HEK293T (cell line): ENCODE results near the gene RABGAP1L.

Source experiments
- CTCF ChIA-PET: fragments of 350-600 bp; formaldehyde crosslinking; extraction: SDS; loops from one replicate; lab custom pipeline; 2021; ENCODE audit warnings: antibody characterized with exemption, inconsistent platforms; lab: Yijun Ruan, JAX
- POLR2A ChIA-PET: fragments of 350-600 bp; formaldehyde crosslinking; extraction: SDS; loops from one replicate; lab custom pipeline; 2020; ENCODE audit warnings: antibody characterized with exemption, inconsistent platforms; lab: Yijun Ruan, JAX
- DNase-seq: peaks from one replicate; pipeline ENCODE4 v3.0.0; 2012; ENCODE audit warnings: mixed read lengths; ENCODE audit errors: extremely low spot score
- ARNT ChIP-seq: fragments of 450-650 bp; IDR thresholded peaks from 2 replicates; pipeline ENCODE4 v1.6.1; 2017; ENCODE audit warnings: mild to moderate bottlenecking
- BHLHE40 ChIP-seq: fragments of 450-650 bp; IDR thresholded peaks from 2 replicates; pipeline ENCODE4 v1.6.1; 2016; ENCODE audit warnings: mild to moderate bottlenecking, moderate library complexity, borderline replicate concordance
- CTBP1 ChIP-seq: fragments of 450-650 bp; IDR thresholded peaks from 2 replicates; pipeline ENCODE4 v1.6.1; 2016; ENCODE audit warnings: borderline replicate concordance
- ELF4 ChIP-seq: fragments of 450-650 bp; IDR thresholded peaks from 2 replicates; pipeline ENCODE4 v1.6.1; 2017; ENCODE audit warnings: antibody characterized with exemption
- FOXA1 ChIP-seq: fragments of 450-650 bp; IDR thresholded peaks from 2 replicates; pipeline ENCODE4 v1.6.1; 2016; ENCODE audit warnings: mild to moderate bottlenecking
- FOXK2 ChIP-seq: fragments of 450-650 bp; IDR thresholded peaks from 2 replicates; pipeline ENCODE4 v1.6.1; 2016; ENCODE audit warnings: mild to moderate bottlenecking
- FOXM1 ChIP-seq: fragments of 450-650 bp; IDR thresholded peaks from 2 replicates; pipeline ENCODE4 v1.6.1; 2017; ENCODE audit warnings: mild to moderate bottlenecking, borderline replicate concordance
- HDGF ChIP-seq: fragments of 450-650 bp; IDR thresholded peaks from 2 replicates; pipeline ENCODE4 v1.6.1; 2017; ENCODE audit warnings: antibody characterized with exemption, borderline replicate concordance
- L3MBTL2 ChIP-seq: fragments of 450-650 bp; conservative IDR thresholded peaks from 2 replicates; pipeline ENCODE4 v1.6.1; 2016; ENCODE audit warnings: mild to moderate bottlenecking
- LEF1 ChIP-seq: fragments of 450-650 bp; IDR thresholded peaks from 2 replicates; pipeline ENCODE4 v1.6.1; 2017; ENCODE audit warnings: mild to moderate bottlenecking, borderline replicate concordance
- NFRKB ChIP-seq: fragments of 450-650 bp; IDR thresholded peaks from 2 replicates; pipeline ENCODE4 v1.6.1; 2016; ENCODE audit warnings: mild to moderate bottlenecking, moderate library complexity
- SP1 ChIP-seq: fragments of 450-650 bp; IDR thresholded peaks from 2 replicates; pipeline ENCODE4 v1.6.1; 2017
- SUZ12 ChIP-seq: fragments of 450-650 bp; IDR thresholded peaks from 2 replicates; pipeline ENCODE4 v1.6.1; 2016; ENCODE audit warnings: mild to moderate bottlenecking
- TARDBP ChIP-seq: fragments of 450-650 bp; IDR thresholded peaks from 2 replicates; pipeline ENCODE4 v1.6.1; 2016
- ZNF384 ChIP-seq: fragments of 450-650 bp; IDR thresholded peaks from 2 replicates; pipeline ENCODE4 v1.6.1; 2016
- TF ChIP-seq, protein P1 (sequence below): fragments of 450-650 bp; IDR thresholded peaks from 2 replicates; pipeline ENCODE4 v1.6.1; 2016

RABGAP1L gene

DNA sequence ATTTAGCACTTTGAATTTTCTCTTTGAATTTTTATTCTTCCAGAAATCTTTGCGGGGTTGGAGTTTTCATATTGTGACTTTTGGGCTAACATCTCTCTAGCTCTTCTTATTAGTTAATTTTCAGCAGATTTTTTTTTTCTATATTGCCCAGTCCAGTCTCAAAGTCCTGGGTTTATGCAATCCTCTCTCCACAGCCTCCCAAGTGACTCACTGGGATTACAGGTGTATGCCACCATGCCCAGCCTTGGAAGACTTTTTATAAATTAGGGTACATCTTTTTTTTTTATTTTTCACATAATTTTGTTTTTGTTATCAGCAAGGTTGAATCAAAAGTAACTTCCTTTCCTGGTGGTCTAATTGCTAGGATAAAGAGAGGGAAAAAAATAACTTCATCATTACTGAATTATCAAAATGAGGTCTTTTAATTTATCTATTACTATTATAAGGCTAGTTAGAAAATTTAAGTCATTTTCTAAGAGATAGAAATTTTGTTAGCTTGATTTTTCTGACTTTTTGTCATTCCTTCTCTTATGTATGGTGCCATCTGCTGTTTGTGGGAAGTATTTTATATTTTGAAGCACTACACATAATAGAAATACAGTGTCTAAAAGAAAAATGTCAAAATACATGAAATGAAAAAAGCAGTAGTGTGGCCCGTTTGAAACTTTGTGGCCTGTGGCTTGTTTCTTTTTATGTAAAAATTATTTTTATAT lies 567.0 kb downstream of the RABGAP1L start:
- ChIA-PET POLR2A (no interaction called here), CTCF (interaction anchor here (0.6 to 1.0 kb wide), 5 partner anchors 28 to 464 kb away, joined by 3 to 8 read pairs (median 4); no protein-coding TSS in a partner anchor)
- no peak for TF ChIP-seq HDGF
- TF ChIP-seq FOXM1: no peak
- TF ChIP-seq SP1: no peak
- no peak for TF ChIP-seq NFRKB
- TF ChIP-seq SUZ12: no peak
- no peak for TF ChIP-seq ARNT
- no peak for TF ChIP-seq CTBP1
- TF ChIP-seq FOXA1: no peak
- no peak for TF ChIP-seq ELF4
- TF ChIP-seq TARDBP: no peak
- no peak for TF ChIP-seq ZNF384
- no peak for TF ChIP-seq BHLHE40
- no peak for TF ChIP-seq LEF1
- TF ChIP-seq L3MBTL2: no peak
- TF ChIP-seq, protein P1, sequence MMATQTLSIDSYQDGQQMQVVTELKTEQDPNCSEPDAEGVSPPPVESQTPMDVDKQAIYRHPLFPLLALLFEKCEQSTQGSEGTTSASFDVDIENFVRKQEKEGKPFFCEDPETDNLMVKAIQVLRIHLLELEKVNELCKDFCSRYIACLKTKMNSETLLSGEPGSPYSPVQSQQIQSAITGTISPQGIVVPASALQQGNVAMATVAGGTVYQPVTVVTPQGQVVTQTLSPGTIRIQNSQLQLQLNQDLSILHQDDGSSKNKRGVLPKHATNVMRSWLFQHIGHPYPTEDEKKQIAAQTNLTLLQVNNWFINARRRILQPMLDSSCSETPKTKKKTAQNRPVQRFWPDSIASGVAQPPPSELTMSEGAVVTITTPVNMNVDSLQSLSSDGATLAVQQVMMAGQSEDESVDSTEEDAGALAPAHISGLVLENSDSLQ: no peak
- no peak for TF ChIP-seq FOXK2
- DNase-seq: peak; percentile 10

DNA sequence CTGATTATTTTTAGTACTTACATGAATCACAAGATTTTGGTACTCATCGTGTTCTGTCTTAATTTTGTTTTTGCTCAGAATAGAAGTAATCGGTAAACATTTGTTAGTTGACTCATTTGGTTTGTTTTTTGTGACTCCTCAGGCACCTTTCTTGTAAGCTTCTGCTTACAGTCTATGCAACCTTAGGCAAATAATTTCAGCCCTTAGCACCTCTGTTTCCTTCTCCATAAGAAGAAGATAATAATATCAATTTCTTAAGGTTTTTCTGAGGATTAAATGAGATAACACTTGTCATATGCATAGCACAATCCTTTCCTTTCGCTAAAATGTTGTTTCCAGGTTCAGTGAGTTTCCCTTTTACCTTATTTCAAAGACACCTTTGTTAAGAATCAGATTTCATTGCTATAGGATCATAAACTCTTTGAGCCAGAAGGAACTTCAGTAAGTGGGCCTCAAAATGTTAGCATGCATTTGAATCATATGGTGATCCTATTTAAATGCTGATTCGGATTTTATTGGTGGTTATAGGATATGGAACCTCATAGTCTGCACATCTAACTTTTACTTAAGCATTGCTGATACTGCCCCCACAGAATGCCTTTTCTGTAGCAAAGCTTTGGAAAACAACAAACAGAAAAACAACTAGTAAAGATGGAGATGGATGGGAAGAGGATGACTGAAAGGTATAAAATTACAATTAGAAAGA lies 567.7 kb downstream of the RABGAP1L start:
- CTCF ChIA-PET: no interaction called here
- no peak for DNase-seq
- POLR2A ChIA-PET: no interaction called here
- no peak for TF ChIP-seq ARNT
- TF ChIP-seq FOXK2: no peak
- no peak for TF ChIP-seq ZNF384
- no peak for TF ChIP-seq TARDBP

DNA sequence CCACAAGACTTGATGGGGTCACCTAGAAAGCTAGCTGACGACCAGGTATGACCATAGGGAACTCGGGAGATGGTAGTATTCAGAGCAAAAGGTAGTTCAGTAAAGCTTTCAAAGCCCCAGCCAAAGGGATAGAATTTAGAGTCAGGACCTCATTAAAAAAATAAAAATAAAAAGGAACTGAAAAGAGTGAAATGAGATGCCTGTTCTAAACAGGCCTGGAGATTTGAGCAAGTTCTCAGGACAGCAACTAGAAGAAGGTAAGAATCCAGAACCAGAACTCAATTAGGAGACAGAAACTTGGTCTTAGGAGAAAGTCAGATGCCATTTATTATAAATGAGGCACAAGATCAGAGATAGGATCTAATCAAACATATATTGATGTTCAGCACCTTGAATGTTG lies 575.0 kb downstream of the RABGAP1L start:
- ChIA-PET POLR2A (no interaction called here), CTCF (no interaction called here)
- no peak for DNase-seq
- TF ChIP-seq ELF4 (no peak), ZNF384 (no peak), BHLHE40 (no peak), NFRKB (no peak), FOXK2 (no peak), TARDBP (no peak)

DNA sequence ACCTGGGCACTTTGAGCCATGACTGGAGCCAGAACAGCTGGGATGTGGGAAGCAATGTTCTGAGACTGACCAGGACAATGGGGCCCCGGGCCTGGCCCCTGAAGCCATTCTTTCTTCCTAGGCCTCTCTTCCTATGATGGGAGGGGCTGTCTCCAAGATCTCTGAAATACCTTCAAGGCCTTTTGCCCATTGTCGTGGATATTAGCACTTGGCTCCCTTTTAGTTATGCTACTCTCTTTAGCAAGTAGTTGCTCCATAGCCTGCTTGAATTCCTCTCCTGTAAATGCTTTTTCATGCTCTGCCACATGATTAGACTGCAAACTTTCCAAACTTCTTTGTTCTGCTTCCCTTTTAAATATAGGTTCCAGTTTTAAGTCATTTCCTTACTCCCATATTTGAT lies 577.5 kb downstream of the RABGAP1L start:
- no peak for DNase-seq
- ChIA-PET CTCF (no interaction called here), POLR2A (no interaction called here)
- TF ChIP-seq L3MBTL2: no peak
- no peak for TF ChIP-seq TARDBP
- TF ChIP-seq SP1: no peak
- no peak for TF ChIP-seq FOXA1
- TF ChIP-seq CTBP1: no peak
- TF ChIP-seq BHLHE40: no peak
- no peak for TF ChIP-seq ZNF384
- no peak for TF ChIP-seq ARNT
- no peak for TF ChIP-seq FOXK2
- TF ChIP-seq LEF1: no peak
- TF ChIP-seq, protein P1: no peak
- no peak for TF ChIP-seq HDGF

DNA sequence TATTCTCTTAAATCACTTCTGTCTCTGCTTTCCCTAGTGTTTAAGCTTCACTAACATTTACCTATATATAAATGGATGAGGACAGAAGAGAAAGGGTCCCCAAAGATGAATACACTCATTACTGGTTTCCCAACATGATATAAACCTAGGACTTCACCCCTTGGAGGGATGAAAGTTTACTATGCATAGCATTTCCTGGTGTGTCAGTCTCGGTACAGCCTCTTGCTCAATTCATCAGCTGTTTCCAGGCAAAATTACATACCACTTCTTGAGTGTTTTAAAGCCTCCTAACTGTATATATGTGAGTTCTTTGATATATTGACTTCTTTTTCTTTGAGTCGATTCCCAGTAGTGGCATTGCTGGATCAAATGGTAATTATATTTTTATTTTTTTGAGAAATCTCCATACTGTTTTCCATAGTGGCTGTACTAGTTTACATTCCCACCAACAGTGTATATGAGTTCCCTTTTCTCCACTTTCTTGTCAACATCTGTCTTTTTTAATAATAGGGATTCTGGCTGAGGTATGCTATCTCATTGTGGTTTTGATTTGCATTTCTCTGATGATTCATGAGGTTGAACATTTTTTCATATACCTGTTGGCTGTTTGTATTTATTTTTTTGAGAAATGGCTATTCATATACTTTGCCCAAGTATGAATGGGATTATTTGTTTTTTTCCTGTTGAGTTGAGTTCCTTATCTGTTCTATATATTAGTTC lies 581.1 kb downstream of the RABGAP1L start:
- DNase-seq: no peak
- ChIA-PET CTCF (interaction anchor here (0.7 kb wide), 1 partner anchor 478 kb away, joined by 4 read pairs; no protein-coding TSS in a partner anchor), POLR2A (no interaction called here)
- no peak for TF ChIP-seq SP1
- TF ChIP-seq NFRKB: no peak
- no peak for TF ChIP-seq HDGF
- no peak for TF ChIP-seq FOXA1
- TF ChIP-seq FOXK2: no peak
- TF ChIP-seq TARDBP: no peak
- no peak for TF ChIP-seq ZNF384
- no peak for TF ChIP-seq L3MBTL2
- no peak for TF ChIP-seq LEF1
- no peak for TF ChIP-seq BHLHE40
- TF ChIP-seq ARNT: no peak
- TF ChIP-seq, protein P1: no peak
- no peak for TF ChIP-seq FOXM1
- TF ChIP-seq ELF4: no peak
- TF ChIP-seq SUZ12: no peak
- no peak for TF ChIP-seq CTBP1
